ENCODE results near the gene IDH3G. TPM values are rescaled to one million over a fixed set of nuclear protein-coding genes. Genes with fewer than 3 reads are reported as not detected.
A peak's percentile ranks its signal among the peaks of the same experiment; 100 is the strongest.

IDH3G gene
- total and polyA plus RNA-seq, 2 of the 8 experiments (the other 6 are each of a cell fraction or from before 2014, with no cell fraction given), result 39.4 to 66.7 TPM

DNA sequence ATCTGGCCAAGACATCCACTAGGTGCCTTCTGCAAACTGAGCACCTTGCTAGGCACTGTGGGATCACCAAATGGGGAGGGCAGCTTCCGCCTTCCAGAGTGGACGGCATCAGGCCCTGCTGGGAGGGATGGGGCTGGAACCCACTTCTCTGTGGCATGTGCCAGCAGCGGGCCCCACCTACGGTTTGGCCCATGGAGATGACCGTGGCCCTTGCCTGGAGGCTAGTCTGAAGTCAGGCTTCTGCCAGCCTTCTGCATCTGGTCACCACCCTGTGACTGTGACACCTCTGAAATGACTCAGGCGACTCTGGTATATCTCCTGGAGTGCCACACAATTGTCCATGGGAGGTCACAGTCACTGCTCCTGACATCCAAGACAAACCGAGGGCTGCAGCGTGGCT, 7.5 kb upstream of the IDH3G start:
- Histone ChIP-seq H3K4me2 (ENCODE audit: insufficient read depth in 1 of 2, low read depth in 2 of 2, low read length in 2 of 2) (no peak overlapping the region), H2BK20ac (ENCODE audit: low read length) (no peak overlapping the region), H3K9ac (replicated peaks in 1 of 4; ENCODE audit: extremely low read depth in 1 of 4, low read depth in 3 of 4, low read length in 3 of 4) (no peak overlapping the region), H3K23ac (ENCODE audit: insufficient read length) (no peak overlapping the region), H3K79me2 (ENCODE audit: control insufficient read depth in 1 of 2, insufficient read depth in 2 of 2, low read length in 2 of 2) (peaks cover 0 to 4% of the 10 kb centered on the region in 2 experiments; a peak in 1 of 4 replicates), H3K14ac (ENCODE audit: insufficient read length) (no peak overlapping the region), H3K79me1 (ENCODE audit: low read depth, low read length) (no peaks in the 10 kb centered on the region), H2AFZ (ENCODE audit: low read length) (no peak overlapping the region), H3K56ac (replicated peaks; ENCODE audit: insufficient read length, low read depth, low read length) (no peak overlapping the region), H4K8ac (ENCODE audit: extremely low read depth, insufficient read depth, low read length) (0 out of 2 replicates have a peak overlapping the region, but pooled peaks have one; percentile 25), H3K4ac (replicated peaks; ENCODE audit: insufficient read length, low read depth, low read length) (no peak overlapping the region), H3K27ac (ENCODE audit: low read depth, low read length) (no peak overlapping the region; the same call in 1 of the 2 replicates), H4K20me1 (replicated peaks in 1 of 2; ENCODE audit: control insufficient read depth in 1 of 2, insufficient read depth in 2 of 2, low read length in 2 of 2) (peaks cover 2 to 8% of the 10 kb centered on the region in 2 experiments), H3K18ac (ENCODE audit: extremely low read depth, low read length) (no peak overlapping the region), H3K27me3 (replicated peaks in 1 of 4; ENCODE audit: control insufficient read depth in 3 of 4, extremely low read depth in 1 of 4, insufficient read depth in 3 of 4, low read length in 3 of 4) (no peaks in the 10 kb centered on the region), H3K4me1 (replicated peaks in 1 of 4; ENCODE audit: control insufficient read depth in 3 of 4, insufficient read depth in 4 of 4, low read length in 3 of 4) (no peaks in the 10 kb centered on the region; a peak in 1 of 7 replicates), H3K23me2 (ENCODE audit: low read depth, low read length) (no peaks in the 10 kb centered on the region), H4K5ac (ENCODE audit: insufficient read length, low read depth, low read length) (no peak overlapping the region), H3K4me3 (ENCODE audit: extremely low read depth in 1 of 4, insufficient read depth in 2 of 4, low read depth in 3 of 4, low read length in 4 of 4) (no peak overlapping the region), H2BK120ac (replicated peaks; ENCODE audit: low read depth, low read length) (no peak overlapping the region), H3K9me3 (ENCODE audit: insufficient read depth in 2 of 2, low read depth in 1 of 2, low read length in 1 of 2) (no peaks in the 10 kb centered on the region), H2BK12ac (ENCODE audit: low read depth, low read length) (no peak overlapping the region), H3K36me3 (ENCODE audit: control insufficient read depth in 2 of 4, insufficient read depth in 4 of 4, low read length in 3 of 4) (peaks cover 0 to 35% (median 5%) of the 10 kb centered on the region in 4 experiments; a peak in 3 of 8 replicates), H2BK15ac (ENCODE audit: low read length) (no peak overlapping the region), H4K91ac (replicated peaks; ENCODE audit: insufficient read length, low read length) (no peak overlapping the region), H2AK5ac (ENCODE audit: low read depth, low read length) (no peak overlapping the region), H2BK5ac (ENCODE audit: low read depth, low read length) (no peak overlapping the region)
- whole genome bisulfite sequencing, 2 experiments (ENCODE audit: extremely low coverage in 1 of 2, insufficient coverage in 1 of 2, insufficient read length in 1 of 2, insufficient replicate concordance in 2 of 2, low coverage in 1 of 2, low lambda C conversion rate in 2 of 2, missing lambda C conversion rate in 1 of 2), result 98% methylated on average over 6 of the region's 8 CpGs; no CpG with 5 or more reads in 1 of the 2 experiments
- DNase-seq (ENCODE audit: low read depth in 1 of 2, low spot score in 2 of 2) (no peak), FAIRE-seq (no peak)
- CTCF ChIA-PET (ENCODE audit: partially characterized antibody), result no interaction called here
- POLR2A ChIA-PET (ENCODE audit: partially characterized antibody), result interaction anchor here (1.3 to 1.7 kb wide), 2 partner anchors 9 to 13 kb away, joined by 3 to 4 read pairs; no protein-coding TSS in a partner anchor
- no peak for TF ChIP-seq RXRA (IDR thresholded peaks at IDR 0.05; ENCODE audit: insufficient read depth, low read depth, low read length)
- TF ChIP-seq SAP30 (IDR thresholded peaks at IDR 0.05; ENCODE audit: insufficient read depth, insufficient replicate concordance, low read length), result no peak
- no peak for TF ChIP-seq CTBP2 (IDR thresholded peaks at IDR 0.05; ENCODE audit: borderline replicate concordance, insufficient read depth, insufficient read length, low read length)
- no peak for TF ChIP-seq TEAD4 (IDR thresholded peaks at IDR 0.05; ENCODE audit: low read depth, low read length)
- TF ChIP-seq, protein P1, sequence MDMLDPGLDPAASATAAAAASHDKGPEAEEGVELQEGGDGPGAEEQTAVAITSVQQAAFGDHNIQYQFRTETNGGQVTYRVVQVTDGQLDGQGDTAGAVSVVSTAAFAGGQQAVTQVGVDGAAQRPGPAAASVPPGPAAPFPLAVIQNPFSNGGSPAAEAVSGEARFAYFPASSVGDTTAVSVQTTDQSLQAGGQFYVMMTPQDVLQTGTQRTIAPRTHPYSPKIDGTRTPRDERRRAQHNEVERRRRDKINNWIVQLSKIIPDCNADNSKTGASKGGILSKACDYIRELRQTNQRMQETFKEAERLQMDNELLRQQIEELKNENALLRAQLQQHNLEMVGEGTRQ (IDR thresholded peaks at IDR 0.05; ENCODE audit: low read length), result no peak
- TF ChIP-seq CEBPB (IDR thresholded peaks at IDR 0.05; ENCODE audit: low read depth, low read length), result no peak
- TF ChIP-seq ASH2L (IDR thresholded peaks at IDR 0.05; ENCODE audit: low read length), result no peak
- no peak for TF ChIP-seq TCF12 (IDR thresholded peaks at IDR 0.05; ENCODE audit: low read depth, low read length)
- no peak for TF ChIP-seq RFX5 (IDR thresholded peaks at IDR 0.05; ENCODE audit: borderline replicate concordance, low read depth, low read length)
- TF ChIP-seq RNF2 (IDR thresholded peaks at IDR 0.05; ENCODE audit: borderline replicate concordance, low read depth, low read length, missing control alignments, poor library complexity, severe bottlenecking), result no peak
- TF ChIP-seq JUND (IDR thresholded peaks at IDR 0.05; ENCODE audit: low read length), result no peak
- TF ChIP-seq, protein P2, sequence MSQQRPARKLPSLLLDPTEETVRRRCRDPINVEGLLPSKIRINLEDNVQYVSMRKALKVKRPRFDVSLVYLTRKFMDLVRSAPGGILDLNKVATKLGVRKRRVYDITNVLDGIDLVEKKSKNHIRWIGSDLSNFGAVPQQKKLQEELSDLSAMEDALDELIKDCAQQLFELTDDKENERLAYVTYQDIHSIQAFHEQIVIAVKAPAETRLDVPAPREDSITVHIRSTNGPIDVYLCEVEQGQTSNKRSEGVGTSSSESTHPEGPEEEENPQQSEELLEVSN (IDR thresholded peaks at IDR 0.05), result no peak

All from H1 (cell line).